HPDE6-E6E7 (cell line): ENCODE measurements around the gene HADH.

Experiments used
- DNase-seq: peaks from one replicate; pipeline ENCODE4 v3.0.0; 2011; ENCODE audit warnings: missing footprints; ENCODE audit errors: extremely low spot score

Gene HADH

GRCh38 chr4:108058685-108059440 is 69.2 kb downstream of the HADH start:
- peak; percentile 74 for DNase-seq

GRCh38 chr4:108060164-108060563 is 70.5 kb downstream of the HADH start:
- DNase-seq, result peak; percentile 27

- DNase-seq, result no peak
These were observed 71.1 kb downstream of the HADH start for GRCh38 chr4:108060686-108061321.

GRCh38 chr4:108068442-108068841 is 78.8 kb downstream of the HADH start:
- DNase-seq, result no peak

- DNase-seq, result no peak
These were observed 81.1 kb downstream of the HADH start for GRCh38 chr4:108070775-108071174.

- no peak for DNase-seq
These were observed 82.6 kb downstream of the HADH start for GRCh38 chr4:108072300-108072699.

- no peak for DNase-seq
These were observed 88.5 kb downstream of the HADH start for GRCh38 chr4:108078024-108078733.

- DNase-seq, result no peak
These were observed 91.1 kb downstream of the HADH start for GRCh38 chr4:108080747-108081146.

GRCh38 chr4:108081256-108081655 is 91.6 kb downstream of the HADH start:
- DNase-seq, result no peak
